HG02973 (cell line): ENCODE measurements around the gene COL27A1.
"Not testable (repeated sequence)": the region's sequence is repeated elsewhere in the genome, so short reads cannot be mapped to it uniquely, and the experiment has no call there.

ENCODE experiments used
- ATAC-seq: cut with Tn5 transposase; IDR thresholded peaks from one replicate; pipeline ENCODE4 v1.9.1; 2021; ENCODE audit warnings: moderate library complexity; ENCODE audit not compliant: unreplicated experiment

Gene COL27A1

GRCh38 chr9:114122136-114123027, 33.0 kb upstream of the COL27A1 start:
- ATAC-seq: no peak

GRCh38 chr9:114123031-114123977, 32.0 kb upstream of the COL27A1 start:
- no peak for ATAC-seq

- no peak for ATAC-seq
Observed at GRCh38 chr9:114124138-114124537, 31.2 kb upstream of the COL27A1 start.

- no peak for ATAC-seq
Observed at GRCh38 chr9:114124666-114125475, 30.5 kb upstream of the COL27A1 start.

GRCh38 chr9:114125476-114126013, 29.8 kb upstream of the COL27A1 start:
- ATAC-seq: no peak

- ATAC-seq: no peak
Observed at GRCh38 chr9:114126247-114127060, 28.9 kb upstream of the COL27A1 start.

GRCh38 chr9:114128759-114129158, 26.6 kb upstream of the COL27A1 start:
- not testable (repeated sequence) for ATAC-seq

GRCh38 chr9:114130141-114130540, 25.2 kb upstream of the COL27A1 start:
- ATAC-seq: no peak

- ATAC-seq: no peak
Observed at GRCh38 chr9:114130624-114131277, 24.6 kb upstream of the COL27A1 start.

GRCh38 chr9:114131808-114132549, 23.4 kb upstream of the COL27A1 start:
- ATAC-seq: no peak

- ATAC-seq: no peak
Observed at GRCh38 chr9:114132550-114132918, 22.8 kb upstream of the COL27A1 start.

- no peak for ATAC-seq
Observed at GRCh38 chr9:114134827-114135396, 20.4 kb upstream of the COL27A1 start.

GRCh38 chr9:114137831-114138230, 17.5 kb upstream of the COL27A1 start:
- no peak for ATAC-seq

- ATAC-seq: no peak
Observed at GRCh38 chr9:114138552-114138971, 16.8 kb upstream of the COL27A1 start.

GRCh38 chr9:114139071-114139470, 16.3 kb upstream of the COL27A1 start:
- no peak for ATAC-seq

- no peak for ATAC-seq
Observed at GRCh38 chr9:114140401-114140800, 14.9 kb upstream of the COL27A1 start.

- ATAC-seq: no peak
Observed at GRCh38 chr9:114140850-114141249, 14.5 kb upstream of the COL27A1 start.
